ENCODE data around the gene RPLP2.

The RPLP2 gene

GRCh38 chr11:837990-838307 lies 28.2 kb downstream of the RPLP2 start:
- no peak for DNase-seq

- DNase-seq = no peak
Measured at GRCh38 chr11:838441-839279, 28.9 kb downstream of the RPLP2 start.

- DNase-seq = no peak
Measured at GRCh38 chr11:839280-839623, 29.5 kb downstream of the RPLP2 start.

- no peak for DNase-seq
Measured at GRCh38 chr11:839875-840617, 30.3 kb downstream of the RPLP2 start.

GRCh38 chr11:841981-842369 lies 32.2 kb downstream of the RPLP2 start:
- no peak for DNase-seq

GRCh38 chr11:842370-843002 lies 32.7 kb downstream of the RPLP2 start, which contains the start of the genes POLR2L and TSPAN4:
TSS of gene POLR2L (minus strand) at chr11:842529. CDS start at chr11:842508, 21 bp downstream.
TSS of gene TSPAN4 (plus strand) at chr11:842852. CDS start at chr11:850305, 7,453 bp downstream.
- DNase-seq = peak; percentile 93

- DNase-seq = no peak
Measured at GRCh38 chr11:843086-843734, 33.4 kb downstream of the RPLP2 start.

GRCh38 chr11:843818-844692 lies 34.3 kb downstream of the RPLP2 start:
- peak; percentile 83 for DNase-seq

- DNase-seq = peak; percentile 74
Measured at GRCh38 chr11:844693-845644, 35.2 kb downstream of the RPLP2 start.

- no peak for DNase-seq
Measured at GRCh38 chr11:845872-846495, 36.2 kb downstream of the RPLP2 start.

- no peak for DNase-seq
Measured at GRCh38 chr11:846496-847098, 36.8 kb downstream of the RPLP2 start.

GRCh38 chr11:847876-848275 lies 38.1 kb downstream of the RPLP2 start:
- no peak for DNase-seq

- DNase-seq = peak; percentile 70
Measured at GRCh38 chr11:848380-848931, 38.7 kb downstream of the RPLP2 start.

- no peak for DNase-seq
Measured at GRCh38 chr11:849104-849824, 39.5 kb downstream of the RPLP2 start.

GRCh38 chr11:849951-850774 lies 40.4 kb downstream of the RPLP2 start:
- no peak for DNase-seq

- DNase-seq = no peak
Measured at GRCh38 chr11:850775-851763, 41.3 kb downstream of the RPLP2 start.

- no peak for DNase-seq
Measured at GRCh38 chr11:852762-853161, 43.0 kb downstream of the RPLP2 start.

Data from suppressor macrophage treated with lipopolysaccharide for 4 hours (primary cell).